GM19467 (cell line): ENCODE measurements around the gene HRH4.

Experiments used
- ATAC-seq: cut with Tn5 transposase; IDR thresholded peaks from one replicate; pipeline ENCODE4 v1.9.1; 2021; ENCODE audit warnings: mild to moderate bottlenecking, moderate library complexity; ENCODE audit not compliant: unreplicated experiment

Gene HRH4

GRCh38 chr18:24504401-24504800, 44.0 kb downstream of the HRH4 start:
- no peak for ATAC-seq

DNA sequence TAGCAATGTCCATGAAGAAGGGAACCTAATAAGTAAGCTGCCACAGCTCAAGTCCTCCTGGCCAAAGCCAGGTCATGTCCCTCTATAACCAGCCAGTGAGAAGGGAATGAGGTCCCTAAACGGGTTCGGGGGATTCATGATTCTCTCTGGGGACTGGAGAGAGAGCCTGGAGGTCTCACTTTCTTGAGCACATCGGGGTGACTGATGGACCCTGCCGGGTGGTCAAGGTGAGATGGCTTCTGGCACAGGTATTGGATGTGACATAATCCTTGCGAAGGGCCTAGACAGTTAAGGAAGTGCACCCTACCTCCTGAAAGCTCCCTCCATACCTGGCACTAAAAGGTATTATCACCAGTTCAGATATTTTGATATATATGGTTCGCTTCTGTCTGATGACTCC, 45.7 kb downstream of the HRH4 start:
- ATAC-seq = no peak

DNA sequence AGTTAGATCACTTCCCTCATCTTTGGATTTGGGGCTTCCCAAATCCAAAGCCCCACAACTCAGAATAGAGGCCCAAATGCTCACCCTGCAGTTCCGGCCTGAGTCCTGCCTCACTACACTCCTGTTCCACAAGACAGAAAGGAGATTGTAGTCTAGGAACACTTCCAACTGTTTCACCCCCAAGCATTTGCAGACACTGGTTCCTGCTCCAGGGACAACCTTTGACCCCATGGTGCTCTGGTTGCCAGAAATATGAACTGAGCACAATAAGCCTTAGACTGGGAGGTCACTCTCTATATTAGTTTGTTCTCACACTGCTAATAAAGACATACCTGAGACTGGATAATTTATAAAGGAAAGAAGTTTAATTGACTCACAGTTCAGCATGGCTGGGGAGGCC, 49.0 kb downstream of the HRH4 start:
- no peak for ATAC-seq

- peak; percentile 70 for ATAC-seq
Measured at GRCh38 chr18:24514439-24514838, 54.0 kb downstream of the HRH4 start.

GRCh38 chr18:24515721-24516120, 55.3 kb downstream of the HRH4 start:
- ATAC-seq = no peak

- no peak for ATAC-seq
Measured at GRCh38 chr18:24516261-24516660, 55.8 kb downstream of the HRH4 start.

- no peak for ATAC-seq
Measured at GRCh38 chr18:24517554-24517953, 57.1 kb downstream of the HRH4 start.

GRCh38 chr18:24518596-24518995, 58.2 kb downstream of the HRH4 start:
- no peak for ATAC-seq
